ENCODE results near the gene SVEP1.
"Not testable (repeated sequence)": the region's sequence is repeated elsewhere in the genome, so short reads cannot be mapped to it uniquely, and the experiment has no call there.

SVEP1 gene

DNA sequence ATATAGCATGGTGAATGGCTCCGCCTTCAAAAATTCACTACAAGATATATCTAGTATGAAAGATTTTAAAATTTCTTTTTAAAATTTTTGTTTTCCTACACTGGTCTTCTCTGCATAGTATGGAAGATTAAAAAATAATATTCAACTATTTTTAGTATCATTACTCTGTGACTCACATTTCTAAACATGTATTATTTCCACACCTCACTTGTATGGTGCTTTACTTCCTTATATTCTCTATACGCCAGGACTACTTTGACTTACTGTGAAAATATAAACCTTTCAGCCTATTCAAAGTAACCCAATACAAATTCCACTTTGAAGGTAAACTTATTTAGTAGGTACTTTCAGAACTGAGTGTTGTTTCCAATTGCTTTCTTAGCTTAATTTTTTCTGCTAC is 215.1 kb downstream of the SVEP1 start:
- no peak for DNase-seq (ENCODE audit: low read depth)

GRCh38 chr9:110358992-110359391 is 220.5 kb downstream of the SVEP1 start:
- DNase-seq (ENCODE audit: low read depth) = not testable (repeated sequence)

DNA sequence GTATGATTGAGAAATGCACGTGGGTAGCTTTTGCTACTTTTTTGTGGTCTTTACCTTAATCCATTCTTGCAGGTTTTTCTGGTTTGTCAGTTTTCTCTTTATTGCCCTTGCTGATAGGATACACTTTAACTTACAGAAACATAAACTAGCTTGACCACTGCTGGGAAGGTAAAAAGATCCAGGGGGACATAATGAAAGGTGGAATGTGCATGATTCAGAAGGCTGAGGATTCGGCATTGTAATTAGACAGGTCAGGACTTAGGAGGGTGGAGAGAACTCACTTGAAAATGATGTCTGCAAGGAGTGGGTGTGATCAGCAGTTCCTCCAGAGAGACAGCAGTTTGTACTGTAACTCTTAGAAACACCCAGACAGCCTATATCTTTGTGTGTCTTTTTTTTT is 222.0 kb downstream of the SVEP1 start:
- no peak for DNase-seq (ENCODE audit: low read depth)

DNA sequence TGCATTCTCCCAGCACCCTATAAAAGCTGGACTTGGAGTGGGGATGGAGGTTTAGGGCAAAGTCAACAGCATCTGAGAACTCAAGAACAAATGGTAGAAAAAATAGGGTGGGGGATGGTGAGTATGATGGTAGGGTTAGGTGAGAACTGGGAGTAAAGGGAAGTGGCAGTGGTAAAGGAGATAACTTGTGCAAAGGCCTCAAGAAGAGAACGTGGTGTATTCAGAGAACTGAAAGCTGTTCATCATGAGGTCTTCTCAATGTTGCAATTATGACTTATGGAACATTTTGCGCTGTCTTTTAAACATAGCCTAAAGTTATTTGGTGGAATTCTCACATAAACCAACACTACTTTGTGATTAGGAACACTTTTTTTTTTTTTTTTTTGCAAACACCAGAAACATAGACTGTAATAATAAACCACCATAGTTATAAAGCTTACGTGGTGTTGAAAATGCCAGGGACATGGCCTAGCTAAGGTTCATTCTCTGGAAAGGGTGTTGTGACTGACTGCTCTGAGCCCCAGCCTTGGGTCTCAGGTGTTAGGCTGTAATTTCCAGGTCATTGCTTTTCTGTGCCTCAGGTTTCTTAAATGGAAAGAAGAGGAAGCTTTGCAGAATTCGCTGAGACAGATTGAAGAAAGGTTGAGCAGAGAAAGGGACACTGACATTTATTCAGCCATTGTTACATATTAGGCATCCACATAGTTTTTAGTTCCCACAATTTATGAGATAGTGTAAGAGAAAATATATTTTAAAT is 222.7 kb downstream of the SVEP1 start:
- DNase-seq (ENCODE audit: low read depth) = no peak

- DNase-seq (ENCODE audit: low read depth) = no peak
Observed at GRCh38 chr9:110355911-110356310, 223.6 kb downstream of the SVEP1 start.

GRCh38 chr9:110351009-110351467 is 228.5 kb downstream of the SVEP1 start:
- DNase-seq (ENCODE audit: low read depth) = no peak

DNA sequence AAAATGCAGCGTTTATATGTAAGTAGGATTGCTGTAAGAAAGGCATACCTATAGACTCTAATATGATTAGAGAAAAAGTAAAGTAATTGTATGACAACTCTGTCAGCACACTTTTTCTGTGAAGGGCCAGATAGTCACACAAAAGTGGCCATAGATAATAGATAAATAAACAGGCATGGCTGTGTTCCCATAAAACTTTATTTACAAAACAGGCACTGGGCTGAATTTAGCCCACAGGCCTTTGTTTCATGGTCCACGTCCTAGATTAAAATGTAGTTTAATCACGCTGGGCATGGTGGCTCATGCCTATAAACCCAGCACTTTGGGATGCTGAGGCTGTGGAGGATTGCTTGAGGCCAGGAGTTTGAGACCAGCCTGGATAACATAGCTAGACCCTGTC is 233.2 kb downstream of the SVEP1 start:
- DNase-seq (ENCODE audit: low read depth) = no peak

DNA sequence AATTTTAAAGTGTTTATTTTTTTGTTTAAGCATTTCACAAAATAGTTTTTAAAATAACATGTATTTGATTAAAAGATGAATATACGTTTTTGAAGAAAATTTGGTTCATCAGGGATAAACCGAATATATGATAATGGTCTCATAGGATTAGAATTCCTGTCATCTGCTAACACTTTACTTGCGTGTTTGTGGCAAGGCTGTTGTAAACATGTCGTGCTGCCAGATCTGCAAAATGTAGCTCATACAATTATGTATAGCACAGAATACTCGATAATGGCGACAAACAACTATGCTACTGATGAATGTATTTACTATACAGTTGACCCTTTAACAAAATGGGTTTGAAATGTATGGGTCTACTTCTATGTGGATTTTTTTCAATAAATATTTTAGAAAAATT is 234.7 kb downstream of the SVEP1 start:
- DNase-seq (ENCODE audit: low read depth) = no peak

DNA sequence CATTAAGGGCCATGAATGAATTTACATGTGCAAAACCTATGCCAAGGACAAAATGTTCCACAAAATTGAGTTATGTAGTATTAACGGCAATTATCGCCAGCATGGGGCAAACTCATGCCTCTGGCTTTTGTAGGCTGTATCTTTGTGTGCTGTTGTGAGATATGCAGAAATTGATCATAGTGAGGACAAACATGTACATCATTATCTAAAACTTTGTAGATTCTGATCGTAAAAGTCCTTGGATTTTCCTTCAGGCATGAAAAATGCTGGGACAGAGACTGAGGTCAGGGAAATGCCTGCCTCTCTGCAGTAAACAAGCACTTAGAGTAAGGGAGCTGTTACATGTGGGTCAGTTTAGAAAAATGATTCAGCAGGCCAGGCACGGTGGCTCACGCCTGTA is 236.0 kb downstream of the SVEP1 start:
- no peak for DNase-seq (ENCODE audit: low read depth)

GRCh38 chr9:110340306-110340705 is 239.2 kb downstream of the SVEP1 start:
- no peak for DNase-seq (ENCODE audit: low read depth)

DNA sequence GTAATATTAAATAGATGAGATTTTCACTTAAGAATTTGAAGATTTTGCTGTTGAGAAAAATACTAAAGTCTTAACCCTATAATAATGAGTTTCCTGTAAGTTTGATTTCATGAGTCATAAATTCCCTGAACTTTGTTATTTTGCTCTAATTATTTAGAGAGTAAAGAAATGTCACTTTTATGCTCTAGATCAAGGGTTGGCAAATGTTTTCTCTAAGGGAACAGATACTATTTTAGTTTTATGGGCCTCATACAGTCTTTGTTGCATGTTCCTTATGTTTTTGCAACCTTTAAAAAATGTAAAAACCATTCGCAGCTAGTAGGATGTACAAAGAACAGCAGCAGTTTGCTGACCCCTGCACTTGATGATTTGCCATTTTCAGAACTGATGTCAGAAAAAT is 241.4 kb downstream of the SVEP1 start:
- DNase-seq (ENCODE audit: low read depth) = no peak

- no peak for DNase-seq (ENCODE audit: low read depth)
Observed at GRCh38 chr9:110337727-110338126, 241.8 kb downstream of the SVEP1 start, which contains the start of gene TXNDC8. TSS of gene TXNDC8 (minus strand) at chr9:110337863.

- DNase-seq (ENCODE audit: low read depth) = no peak
Observed at GRCh38 chr9:110336363-110336762, 243.2 kb downstream of the SVEP1 start.

DNA sequence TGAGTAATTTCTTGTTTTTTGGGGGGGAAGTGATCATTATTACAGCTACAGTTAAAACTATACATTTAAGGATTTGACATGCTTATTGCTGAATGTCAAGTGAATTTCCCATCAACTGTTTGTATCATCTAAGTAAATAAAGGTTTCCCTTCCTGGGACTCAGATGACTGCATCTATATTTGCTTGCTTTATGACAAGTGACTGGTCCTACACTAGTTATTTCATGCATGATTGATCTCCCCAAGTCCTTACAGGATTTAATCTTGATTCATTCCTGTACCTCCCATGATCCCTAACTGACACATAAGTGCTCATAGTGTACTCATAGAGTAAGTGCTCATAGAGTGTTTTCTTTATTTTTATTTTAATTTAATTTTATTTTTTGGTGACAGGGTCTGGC is 244.7 kb downstream of the SVEP1 start:
- no peak for DNase-seq (ENCODE audit: low read depth)

- DNase-seq (ENCODE audit: low read depth) = no peak
Observed at GRCh38 chr9:110334183-110334582, 245.4 kb downstream of the SVEP1 start.

DNA sequence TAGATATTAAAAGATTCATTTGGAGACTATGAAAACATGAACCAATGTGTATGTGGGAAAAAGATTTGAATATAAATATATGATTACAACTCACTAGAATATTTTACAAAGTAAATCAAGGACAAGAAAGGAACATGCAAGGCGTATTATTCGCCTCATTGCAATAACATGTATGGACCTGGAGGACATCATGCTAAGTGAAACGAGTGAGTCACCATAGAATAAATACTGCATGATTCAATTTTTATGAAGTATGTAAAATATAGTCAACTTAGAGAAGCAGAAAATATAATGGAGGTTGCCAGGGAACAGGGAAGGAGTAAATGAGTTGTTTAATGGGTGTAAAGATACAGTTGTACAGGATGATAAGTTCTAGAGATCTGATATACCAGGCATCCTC is 246.8 kb downstream of the SVEP1 start:
- DNase-seq (ENCODE audit: low read depth) = no peak

GRCh38 chr9:110330484-110331105 is 248.9 kb downstream of the SVEP1 start:
- DNase-seq (ENCODE audit: low read depth) = no peak

GRCh38 chr9:110329639-110330230 is 249.8 kb downstream of the SVEP1 start:
- no peak for DNase-seq (ENCODE audit: low read depth)

DNA sequence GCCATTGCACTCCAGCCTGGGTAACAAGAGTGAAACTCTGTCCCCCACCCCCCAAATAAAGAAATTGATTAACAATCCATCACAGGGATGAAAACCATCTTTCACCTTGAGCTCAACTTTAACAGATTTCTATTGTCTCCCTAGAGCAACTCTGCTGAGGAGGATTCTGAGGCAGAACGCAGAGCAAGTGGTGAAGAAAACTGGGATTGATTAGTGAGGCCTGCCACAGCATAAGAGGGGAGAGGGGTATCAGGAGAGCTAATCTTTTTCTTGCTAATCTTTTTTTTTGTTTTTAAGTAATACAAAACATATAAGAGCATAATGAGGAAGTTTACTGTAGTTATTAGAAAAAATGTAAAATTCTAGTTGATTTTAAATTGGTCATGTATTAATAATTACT is 250.8 kb downstream of the SVEP1 start:
- no peak for DNase-seq (ENCODE audit: low read depth)

- DNase-seq (ENCODE audit: low read depth) = no peak
Observed at GRCh38 chr9:110327716-110328115, 251.8 kb downstream of the SVEP1 start.

DNA sequence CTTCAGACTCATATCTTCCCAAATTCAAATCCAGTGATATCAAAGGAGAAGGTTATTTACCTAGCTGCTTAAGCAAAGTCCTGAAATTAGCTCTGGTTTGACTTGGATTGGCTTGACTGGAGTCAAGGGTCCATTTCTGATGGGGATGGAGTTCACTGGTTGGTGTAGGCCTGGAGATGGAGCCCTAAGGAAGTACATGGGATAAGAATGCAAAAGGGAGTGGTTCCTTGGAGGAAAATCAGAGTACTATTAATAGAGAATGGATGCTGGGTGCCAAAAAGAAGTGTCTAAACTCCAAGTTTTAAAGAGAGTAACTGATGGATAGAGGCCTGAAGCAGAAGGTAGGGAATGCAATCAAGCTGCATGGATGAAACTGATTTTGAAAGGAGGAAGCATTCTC is 255.7 kb downstream of the SVEP1 start:
- no peak for DNase-seq (ENCODE audit: low read depth)

DNA sequence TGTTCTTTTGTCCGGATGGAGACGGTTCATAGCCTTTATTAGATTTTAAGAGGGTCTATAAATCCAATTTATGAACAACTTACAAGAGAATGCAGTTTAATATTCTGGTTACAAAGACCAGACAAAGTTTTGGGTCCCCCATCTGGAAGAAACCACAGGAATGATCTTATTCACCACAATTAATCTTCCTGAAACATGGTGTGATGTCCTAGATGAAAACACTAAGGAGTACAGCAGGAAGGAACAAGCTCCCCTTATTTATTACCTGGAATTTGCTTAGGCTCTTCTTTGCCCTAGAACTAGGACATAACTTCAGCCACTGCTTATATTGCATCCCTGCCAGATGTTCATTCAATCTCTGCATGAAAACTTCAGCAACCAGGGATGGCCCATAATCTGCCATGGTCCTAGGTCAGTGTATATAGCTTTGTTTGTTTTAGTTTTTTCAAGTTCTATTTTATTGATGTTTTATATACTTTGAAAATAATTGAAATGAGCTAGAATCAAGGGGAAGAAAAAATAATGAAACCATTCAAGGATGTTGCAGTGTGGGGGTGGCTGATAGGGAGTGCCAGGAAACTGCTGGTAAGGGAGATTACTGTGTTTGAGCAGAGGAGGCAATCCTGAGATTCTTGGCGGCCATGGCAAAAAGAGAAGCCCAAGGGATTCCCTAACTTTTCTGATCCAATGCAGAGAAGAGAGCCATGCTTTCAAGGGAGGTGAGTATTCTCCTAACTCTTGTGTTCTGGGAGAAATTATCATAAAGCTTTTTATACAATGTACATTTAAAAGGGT is 258.7 kb downstream of the SVEP1 start:
- DNase-seq (ENCODE audit: low read depth) = no peak
